Renal cortex interstitium (tissue), 11 donors: ENCODE measurements around the gene CHST8. TPM values are rescaled to one million over a fixed set of nuclear protein-coding genes. Genes with fewer than 3 reads are reported as not detected.
"Not testable (repeated sequence)": the region's sequence is repeated elsewhere in the genome, so short reads cannot be mapped to it uniquely, and the experiment has no call there.

Experiments
- DNase-seq, 11 donors: peaks; one replicate each; pipeline ENCODE4 v3.0.0-alpha.2; 2013; ENCODE audit warnings: low read depth in 9 of 11, low spot score in 4 of 11; ENCODE audit errors: extremely low read depth in 1 of 11
- polyA plus RNA-seq, 3 donors: library from polyadenylated mRNA; unstranded; fragments of 120-200 nt; gene quantifications; one replicate each; pipeline ENCODE4 v1.2.1, GENCODE V29; 2013; ENCODE audit not compliant: insufficient read length in 3 of 3

CHST8 gene
- polyA plus RNA-seq, 3 donors, result 0.09 to 0.44 (median 0.27) TPM

GRCh38 chr19:33612928-33613619 lies 8.7 kb upstream of the CHST8 start:
- DNase-seq, result no peak

DNA sequence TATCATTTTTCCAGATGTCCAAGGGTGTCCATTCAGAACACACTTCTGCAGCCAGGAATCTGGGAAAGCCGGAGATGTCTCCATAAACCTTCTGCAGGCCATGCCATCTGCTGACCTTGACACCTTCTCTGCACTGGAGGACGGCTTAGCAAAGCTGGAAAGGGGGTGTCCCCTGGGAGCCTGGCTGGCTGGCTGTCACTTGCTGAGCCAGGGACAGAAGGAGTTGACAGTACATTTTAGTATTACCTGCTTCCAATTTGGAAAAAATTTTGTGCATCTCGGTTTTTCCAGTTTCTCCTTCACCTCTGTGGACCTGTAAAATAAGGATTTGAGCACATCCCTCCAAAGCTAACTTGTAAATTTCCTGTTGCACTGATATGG lies 8.1 kb upstream of the CHST8 start:
- no peak for DNase-seq

- no peak for DNase-seq
Measured at GRCh38 chr19:33616346-33616745, 5.4 kb upstream of the CHST8 start.

- DNase-seq, result no peak
Measured at GRCh38 chr19:33616857-33617256, 4.9 kb upstream of the CHST8 start.

GRCh38 chr19:33618363-33618762 lies 3.4 kb upstream of the CHST8 start:
- not testable (repeated sequence) for DNase-seq

DNA sequence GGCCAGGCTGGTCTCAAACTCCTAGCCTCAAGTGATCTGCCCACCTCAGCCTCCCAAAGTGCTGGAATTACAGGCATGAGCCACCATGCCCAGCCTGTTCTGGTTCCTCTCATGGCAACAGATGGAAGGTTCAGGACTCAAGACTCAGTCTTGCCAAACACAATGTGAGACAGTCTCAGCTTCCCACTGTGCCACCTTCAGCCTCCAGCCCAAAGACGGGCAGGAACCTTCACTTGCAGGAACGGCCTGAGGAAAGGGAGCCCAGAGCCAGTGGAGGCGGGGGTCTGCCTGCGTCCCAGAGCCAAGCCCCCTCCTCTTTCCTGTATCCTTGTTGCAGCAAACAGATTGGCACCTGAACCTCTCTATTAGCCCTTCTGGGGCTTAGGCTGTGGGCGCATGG lies 2.9 kb upstream of the CHST8 start:
- DNase-seq, result no peak

GRCh38 chr19:33620611-33621010 lies 1.1 kb upstream of the CHST8 start:
- DNase-seq, result no peak

DNA sequence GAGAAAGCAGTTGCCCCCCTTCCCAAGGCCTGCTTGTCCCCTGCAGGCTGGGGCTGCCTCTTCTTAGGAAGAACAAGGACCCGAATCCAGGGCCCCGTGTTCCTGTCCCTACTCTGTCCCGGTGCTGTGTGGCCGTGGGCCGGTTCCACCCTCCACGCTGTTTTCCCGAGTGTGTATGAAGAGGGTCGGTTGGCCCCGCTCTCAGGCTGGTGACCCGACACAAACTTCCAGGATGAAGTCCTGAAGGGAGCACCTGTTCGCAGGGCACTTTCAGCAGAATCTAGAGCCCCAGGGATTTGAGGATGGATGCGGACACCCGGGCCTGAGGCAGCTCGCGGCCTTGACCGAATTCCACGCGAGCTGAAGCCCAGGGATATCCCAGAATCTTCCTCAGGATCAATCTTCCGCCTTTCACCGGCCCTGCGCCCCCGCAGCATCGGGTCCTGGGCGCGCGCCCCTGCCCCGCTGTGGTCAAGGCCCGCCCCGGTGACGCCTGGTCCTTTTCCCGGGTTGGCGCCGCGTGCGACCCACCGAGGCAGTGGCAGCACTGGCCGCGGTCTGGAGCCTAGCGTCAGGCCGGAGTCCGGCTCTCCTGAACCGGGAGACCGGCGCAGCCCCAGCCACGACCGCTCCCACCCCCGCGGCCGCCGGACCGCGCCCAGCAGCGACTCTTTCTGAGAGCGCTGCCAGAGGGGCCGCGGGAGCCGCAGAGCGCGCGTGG lies 528 bp upstream of the CHST8 start:
- no peak for DNase-seq

GRCh38 chr19:33622505-33622808 lies 704 bp downstream of the CHST8 start:
- no peak for DNase-seq

GRCh38 chr19:33622809-33623511 lies 1.2 kb downstream of the CHST8 start:
- no peak for DNase-seq

GRCh38 chr19:33624586-33624985 lies 2.8 kb downstream of the CHST8 start:
- no peak for DNase-seq

GRCh38 chr19:33627526-33627925 lies 5.8 kb downstream of the CHST8 start:
- DNase-seq, result no peak

GRCh38 chr19:33627962-33628839 lies 6.4 kb downstream of the CHST8 start:
- no peak for DNase-seq

DNA sequence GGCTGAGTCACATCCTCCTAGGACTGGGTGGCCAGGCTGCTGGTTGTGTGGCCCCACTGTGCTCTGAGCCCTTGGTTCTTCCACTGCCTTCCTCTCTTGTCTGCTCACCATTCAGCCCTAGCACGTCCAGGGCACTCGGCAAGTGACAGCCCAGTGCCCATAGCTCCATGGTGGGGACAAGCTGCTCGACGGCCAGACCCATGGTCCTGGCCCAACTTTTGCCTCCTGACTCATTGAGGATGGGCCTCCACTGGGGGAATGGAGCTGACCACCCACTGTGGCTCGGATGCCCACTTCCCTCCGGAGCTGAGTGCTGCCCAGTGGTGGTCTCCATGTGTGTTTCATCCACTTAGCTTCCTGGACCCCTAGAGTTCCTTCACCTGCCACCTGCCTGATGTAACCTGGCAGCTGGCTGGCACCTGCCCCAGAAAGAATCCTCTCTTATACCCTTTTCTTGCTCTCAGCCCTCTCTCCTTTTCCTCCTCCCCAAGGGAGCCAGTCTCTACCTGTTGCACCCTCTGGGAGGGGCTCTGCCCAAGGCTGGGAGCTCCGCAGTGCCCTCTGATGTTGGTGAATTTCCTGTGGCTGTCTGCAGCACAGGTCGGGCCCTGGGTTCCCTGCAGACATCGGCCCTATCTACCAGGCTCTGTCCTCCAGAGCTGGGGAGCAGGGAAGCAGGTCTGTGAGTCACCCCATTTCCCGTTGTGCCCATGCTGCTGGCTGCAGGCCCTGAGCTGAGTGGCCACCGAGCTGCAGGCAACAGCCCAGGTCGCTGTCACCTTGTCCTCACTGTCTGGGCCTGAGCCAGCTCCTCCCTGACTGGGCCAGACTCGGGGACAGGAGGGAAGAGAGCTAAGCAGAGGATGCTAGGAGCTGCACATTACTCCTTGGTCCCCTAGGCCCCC lies 7.4 kb downstream of the CHST8 start:
- DNase-seq, result no peak

- DNase-seq, result no peak
Measured at GRCh38 chr19:33629826-33630375, 8.1 kb downstream of the CHST8 start.

GRCh38 chr19:33630880-33631608 lies 9.3 kb downstream of the CHST8 start:
- DNase-seq, result no peak

GRCh38 chr19:33631609-33631973 lies 9.8 kb downstream of the CHST8 start:
- DNase-seq, result no peak
